Activated T-cell treated with anti-CD3 and anti-CD28 coated beads for 1 hour (primary cell): ENCODE measurements around the gene HSPA12A.
A peak's percentile ranks its signal among the peaks of the same experiment; 100 is the strongest.

Experiments
- DNase-seq: peaks from one replicate; pipeline ENCODE4 v3.0.0-alpha.2; 2020; ENCODE audit warnings: low read depth

Gene HSPA12A

DNA sequence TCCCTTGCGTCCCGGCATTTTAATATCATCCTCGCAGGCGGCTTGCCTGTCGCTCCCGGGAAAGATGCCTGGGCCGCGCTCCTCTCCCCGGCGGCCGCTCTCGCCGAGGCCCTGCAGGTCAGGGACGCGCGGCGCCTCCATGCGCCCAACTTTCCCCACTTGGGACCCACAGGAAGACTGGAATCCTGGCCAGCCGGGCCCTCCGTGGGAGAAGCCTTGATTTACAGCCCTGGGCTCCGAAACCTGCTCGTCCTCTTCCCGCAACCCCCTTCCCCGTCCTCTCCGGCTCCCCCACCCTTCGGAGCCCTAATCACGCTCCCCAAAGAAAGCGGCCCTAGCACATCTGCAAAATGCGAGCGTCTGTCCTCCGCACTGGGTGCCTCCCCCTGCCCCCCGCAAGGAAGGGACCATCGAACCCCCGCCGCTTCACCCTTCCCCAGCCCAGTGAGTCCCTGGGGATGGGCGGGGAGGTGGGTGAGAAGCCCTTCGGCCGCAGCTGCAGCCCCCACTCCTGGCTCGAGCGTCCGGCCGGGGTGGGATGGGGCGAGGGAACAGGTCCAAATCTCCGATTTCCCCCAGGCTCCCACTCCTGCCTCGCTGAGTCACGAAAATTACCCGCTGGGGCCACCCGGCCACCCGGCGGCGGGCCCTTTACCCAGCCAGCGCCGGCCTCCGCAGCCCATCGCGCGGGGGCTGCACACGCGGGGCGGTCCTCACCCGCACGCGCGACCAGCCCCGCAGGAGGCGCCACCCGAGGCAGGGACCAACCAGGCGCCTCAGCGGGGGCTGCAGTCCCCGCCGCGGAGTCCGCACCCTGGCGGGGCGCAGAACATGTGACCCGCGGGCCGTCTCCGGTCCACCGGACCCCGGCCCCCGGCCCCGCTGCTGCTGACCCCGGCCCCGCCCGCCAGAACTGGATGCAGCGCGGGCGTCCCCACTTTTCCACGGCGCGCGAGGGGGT, 695 bp downstream of the HSPA12A start:
- no peak for DNase-seq

DNA sequence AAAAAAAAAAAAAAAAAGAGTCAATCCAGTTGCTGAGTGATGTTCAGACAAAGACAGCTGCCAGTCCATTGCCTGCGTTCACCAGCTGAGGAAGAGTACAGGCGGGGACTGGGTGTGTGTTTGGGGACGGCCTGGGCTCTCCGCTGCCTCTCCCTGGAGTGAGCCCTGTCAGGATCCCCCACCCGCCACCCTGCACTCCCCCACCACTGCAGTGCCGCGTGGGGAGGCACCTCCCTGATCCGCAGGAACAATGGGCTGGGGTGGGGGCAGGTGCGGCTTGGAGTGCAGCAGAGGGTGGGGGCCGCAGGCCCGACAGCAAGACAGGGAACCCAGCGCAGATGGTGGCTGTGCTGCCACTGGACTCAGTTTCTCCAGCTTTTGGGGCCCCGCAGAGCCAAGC, 1.4 kb downstream of the HSPA12A start:
- DNase-seq, result no peak

DNA sequence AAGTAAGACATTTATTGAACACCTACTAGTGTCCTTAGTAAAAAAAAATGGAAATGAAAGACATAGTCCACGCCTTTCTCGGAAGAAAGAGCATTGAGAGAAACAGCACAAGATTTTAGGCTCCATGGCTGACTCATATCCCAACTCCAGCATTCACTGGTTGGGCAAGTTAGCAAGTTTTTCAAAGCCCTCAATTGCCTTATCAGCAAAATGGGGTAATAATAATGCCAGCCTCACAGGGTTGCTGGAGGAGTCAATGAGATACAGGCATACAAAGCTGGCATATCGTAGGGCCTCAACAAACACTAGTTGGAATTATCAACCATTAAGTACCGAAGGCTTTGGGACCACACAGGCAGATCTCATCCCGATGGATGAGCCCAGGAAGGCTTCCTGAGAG, 4.0 kb downstream of the HSPA12A start:
- no peak for DNase-seq

DNA sequence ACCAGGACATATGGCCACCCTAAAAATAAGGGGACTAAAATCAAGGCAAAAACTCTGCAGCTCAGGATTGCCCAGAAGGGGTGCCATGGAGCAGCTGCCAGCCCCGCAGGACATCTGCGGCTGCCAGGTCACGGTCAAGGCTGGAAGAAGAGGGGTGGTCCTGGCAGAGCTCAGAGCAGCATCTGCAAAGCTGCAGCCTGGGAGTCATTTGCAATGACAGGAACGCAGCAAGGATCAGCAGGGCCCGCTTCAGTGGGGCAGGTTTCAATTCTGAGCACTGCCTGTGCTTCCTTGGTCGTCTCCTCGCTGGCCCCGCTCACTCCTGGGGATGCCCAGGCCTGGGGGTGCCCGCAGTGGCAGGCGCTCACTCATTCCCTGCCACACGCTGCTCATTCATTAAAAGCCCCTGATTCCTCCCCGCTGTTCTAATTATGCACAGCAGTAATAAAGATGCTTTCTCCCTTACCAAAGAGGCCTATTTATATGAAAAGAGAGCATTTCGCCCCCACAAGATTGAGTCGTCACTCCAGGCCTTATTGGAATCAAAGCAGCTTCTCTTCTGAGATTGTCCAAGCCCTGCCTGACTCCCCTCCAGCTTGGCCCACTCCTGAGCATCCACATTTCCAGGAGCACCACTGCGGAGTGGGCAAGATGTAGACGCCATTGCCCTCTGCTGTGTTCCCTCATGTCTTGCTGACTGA, 4.6 kb downstream of the HSPA12A start:
- no peak for DNase-seq

DNA sequence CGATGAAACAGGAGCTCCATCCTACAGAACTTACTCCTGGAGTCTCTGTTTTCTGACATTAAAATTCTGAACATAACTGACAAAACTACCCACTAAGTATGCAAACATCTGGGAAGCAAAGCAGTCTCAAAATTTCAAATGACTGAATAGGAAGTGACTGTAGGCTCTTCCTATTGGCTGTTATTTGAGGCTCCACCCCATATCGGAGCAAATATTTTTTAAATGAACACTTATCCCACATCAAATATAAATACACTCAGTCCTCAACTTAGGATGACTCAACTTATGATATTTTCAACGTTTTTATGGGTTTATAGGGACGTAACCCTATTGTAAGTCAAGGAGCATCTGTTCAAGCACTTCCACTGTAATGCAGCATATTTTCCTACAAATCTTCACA, 8.8 kb downstream of the HSPA12A start:
- DNase-seq, result no peak

DNA sequence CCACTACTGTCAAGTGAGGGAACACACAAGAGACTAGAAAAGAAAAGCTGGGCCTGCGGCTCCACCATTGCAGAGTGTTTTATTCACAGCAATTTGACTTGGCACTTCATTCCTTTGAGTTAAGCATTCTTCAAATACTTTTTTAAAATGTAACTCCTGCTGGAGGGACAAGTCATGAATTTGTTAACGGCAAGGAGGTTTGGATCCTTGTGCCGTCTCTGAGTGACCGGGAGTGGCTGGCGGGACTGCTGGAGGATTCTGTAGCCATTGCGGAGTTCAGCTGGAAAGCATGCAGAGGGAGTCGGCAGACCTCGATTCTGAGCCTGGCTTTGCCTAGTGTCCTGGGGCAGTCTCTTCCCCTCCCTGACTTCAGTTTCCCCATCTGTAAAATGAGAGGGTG, 9.8 kb downstream of the HSPA12A start:
- no peak for DNase-seq

DNA sequence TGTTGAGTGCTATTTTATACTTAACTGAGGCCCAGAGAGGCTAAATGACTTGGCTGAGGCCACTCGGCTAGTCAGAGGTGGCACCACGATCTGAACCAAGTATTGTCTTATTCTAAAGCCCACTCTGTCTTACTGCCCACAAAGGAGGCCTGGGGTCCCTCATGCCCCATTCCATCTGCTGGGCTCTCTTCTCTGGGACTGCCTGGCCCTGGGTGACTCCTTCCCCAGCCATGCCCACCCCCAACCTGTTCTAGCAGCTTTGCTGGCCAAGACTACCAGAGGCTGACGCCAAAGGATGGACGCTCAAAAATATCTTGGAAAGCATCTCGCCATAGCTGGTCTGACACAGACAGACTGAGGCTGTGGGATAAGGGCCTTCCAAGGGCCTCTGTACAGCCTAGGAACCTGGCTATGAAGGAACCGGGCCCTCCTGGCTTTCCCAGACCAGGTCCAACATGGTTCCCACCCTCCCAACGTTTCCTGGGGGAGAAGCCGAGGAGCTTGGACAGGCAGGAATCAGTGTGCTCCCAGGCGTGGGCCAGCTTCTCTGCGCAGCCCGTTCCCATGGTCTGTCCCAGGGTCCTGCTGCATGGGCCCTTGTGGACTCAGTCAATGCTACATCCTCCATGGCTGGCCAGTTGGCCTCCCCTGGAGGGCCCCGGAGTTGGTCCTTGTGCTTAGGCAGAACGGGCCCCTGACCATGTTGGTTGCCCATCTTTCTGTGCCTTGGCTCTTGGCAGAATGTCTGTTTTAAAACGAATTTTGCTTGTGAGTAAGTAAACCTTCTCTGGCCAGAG, 11.7 kb downstream of the HSPA12A start:
- no peak for DNase-seq

DNA sequence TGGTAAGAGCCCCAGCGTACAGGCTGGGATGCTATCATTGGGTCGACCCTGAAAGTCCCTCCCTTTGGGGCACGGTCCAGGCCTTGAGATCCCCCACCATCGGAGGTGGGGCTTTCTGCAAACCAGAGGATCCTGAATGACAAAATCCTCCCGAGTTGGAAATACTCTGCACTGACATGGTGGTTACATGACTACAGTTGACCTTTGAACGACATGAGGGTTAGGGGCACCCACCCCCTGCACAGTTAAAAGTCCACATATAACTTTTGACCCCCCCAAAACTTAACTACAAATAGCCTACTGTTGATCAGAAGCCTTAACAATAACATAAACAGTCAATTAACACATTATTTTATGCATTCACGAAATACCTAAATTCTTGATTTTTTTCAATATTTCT, 13.1 kb downstream of the HSPA12A start:
- DNase-seq, result no peak

DNA sequence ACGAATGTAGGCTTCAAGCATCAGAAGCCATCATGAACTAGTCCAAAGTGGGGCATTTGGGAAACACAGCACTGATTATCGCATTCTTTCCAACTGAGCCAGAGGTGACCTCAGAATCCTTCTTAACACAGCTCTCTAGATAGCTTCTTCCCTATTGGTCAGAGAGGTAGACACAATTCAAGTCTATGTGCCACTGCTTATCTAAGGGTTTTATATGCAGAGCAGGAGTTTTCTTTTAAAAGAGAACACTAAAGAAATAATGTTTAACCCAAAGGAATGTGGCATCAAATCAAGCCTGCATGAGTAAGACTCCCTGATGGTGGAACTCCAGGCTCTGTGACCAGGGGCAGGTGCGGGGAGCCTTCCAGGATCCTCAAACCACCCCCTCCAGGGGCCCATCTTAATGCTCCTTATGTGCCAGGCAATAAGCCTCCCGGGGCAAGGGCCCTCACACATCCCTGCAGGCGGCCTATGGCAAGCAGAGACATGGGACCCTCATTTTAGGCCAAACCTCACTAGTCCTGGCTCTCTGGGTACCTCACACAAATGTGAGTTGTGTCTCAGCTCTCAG, 13.8 kb downstream of the HSPA12A start:
- no peak for DNase-seq

DNA sequence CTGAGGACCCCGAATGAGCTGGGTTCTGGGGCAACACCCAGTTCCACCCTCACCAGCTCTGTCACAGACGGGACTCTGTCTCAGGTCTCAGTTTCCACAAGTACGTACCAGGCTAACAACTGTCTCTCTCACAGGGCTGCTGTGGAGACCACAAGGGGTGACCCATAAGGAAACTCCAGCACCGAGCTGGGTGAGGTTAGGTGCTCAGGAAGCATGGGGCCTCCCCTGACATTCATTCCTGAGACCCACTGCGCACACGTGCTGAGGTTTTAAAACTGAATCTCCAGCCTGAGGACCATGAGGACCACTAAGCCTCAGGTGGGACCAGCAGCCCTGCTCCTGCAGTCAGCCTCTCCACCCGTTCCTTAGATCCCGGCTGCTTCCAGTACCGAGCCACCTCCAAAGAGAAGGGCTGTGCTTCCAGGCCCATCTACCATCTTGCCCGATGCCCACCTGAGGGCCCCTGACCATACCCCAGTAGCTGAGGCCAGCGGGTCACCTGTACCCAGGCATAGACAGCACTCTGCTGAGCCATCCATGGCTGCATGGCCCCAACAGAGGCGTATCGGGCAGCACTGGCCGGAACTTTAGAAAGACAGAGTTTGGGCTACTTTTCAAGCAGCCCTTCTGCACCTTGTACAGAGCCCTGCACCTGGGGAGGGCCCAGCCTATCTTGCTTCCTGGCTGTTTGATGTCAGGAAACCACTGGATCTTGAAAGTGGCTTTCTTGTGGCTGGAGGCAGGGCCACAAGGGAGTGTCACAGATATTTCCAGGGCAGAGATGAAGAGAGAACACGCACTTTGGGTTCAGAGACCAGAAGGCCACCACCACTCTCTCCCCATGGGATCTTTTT, 18.7 kb downstream of the HSPA12A start:
- peak; percentile 16 for DNase-seq

DNA sequence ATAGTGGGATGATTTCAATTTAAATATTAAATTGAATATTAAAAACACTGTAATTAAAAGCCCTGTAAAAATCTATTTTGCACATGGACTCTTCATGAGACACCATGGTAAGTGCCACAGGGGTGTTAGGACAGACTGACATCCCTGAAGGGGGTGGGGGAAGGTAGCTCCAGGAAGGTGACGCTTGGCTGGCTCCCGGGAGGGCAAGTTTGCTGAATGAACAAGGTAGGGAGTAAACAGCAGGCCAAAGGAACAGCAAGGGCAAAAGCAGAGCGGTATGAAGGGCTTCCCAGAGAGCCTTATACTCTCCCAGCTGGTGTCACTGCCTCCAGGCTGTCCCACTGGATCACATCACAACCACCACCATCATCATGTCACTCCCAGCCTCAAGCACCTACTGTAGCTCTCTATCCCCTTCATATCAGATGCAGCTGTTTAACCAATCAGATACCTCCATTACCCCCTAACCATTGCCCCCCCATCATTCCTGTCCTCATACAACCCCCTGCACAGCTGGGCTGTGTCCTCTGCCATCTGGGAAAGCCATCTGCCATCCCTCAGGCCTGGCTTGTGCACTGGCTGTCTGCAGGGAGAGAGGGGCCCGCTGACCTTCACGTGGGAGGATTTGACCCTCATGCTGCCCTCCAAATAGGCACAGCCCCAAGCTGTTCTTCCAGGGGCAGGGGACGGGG, 19.5 kb downstream of the HSPA12A start:
- DNase-seq, result no peak

DNA sequence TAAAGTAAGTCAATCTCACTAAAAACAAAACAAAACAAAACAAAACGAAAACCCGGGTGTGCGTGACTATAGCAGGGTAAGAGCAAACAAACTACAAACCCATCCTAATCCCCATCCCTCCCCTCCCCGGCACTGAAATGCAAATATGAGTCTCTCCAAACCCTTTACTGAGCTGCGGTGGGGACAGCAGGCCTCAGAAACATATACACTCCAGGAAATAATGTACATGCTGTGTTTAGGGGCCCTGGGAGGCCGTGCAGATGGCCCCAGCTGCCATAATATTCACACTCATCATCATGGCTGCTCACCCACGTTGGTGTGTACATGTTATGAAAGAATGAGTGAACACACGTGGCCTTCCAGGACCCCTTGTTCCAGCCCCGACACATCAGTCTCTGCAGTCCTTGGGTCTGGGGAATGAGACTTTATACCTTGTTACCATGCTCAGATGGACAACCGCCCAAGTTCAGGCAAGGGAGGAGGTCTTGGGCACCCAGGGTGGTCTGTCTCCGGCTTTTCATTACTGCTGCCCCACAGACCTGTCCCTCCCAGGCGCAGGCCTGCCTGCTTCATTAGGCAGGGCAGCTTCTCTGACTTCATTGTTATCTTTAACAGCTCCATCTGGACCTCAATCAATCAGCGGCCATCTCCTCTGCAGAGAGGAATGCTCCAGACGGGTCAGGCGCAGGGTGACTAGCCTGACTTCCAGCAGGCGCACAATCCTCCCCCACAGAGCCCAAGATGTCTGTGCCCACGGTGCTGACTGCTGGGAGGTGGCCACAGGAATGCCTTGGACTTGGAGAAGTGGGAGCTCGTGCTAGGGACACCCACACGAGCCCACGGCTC, 20.6 kb downstream of the HSPA12A start:
- DNase-seq, result no peak

DNA sequence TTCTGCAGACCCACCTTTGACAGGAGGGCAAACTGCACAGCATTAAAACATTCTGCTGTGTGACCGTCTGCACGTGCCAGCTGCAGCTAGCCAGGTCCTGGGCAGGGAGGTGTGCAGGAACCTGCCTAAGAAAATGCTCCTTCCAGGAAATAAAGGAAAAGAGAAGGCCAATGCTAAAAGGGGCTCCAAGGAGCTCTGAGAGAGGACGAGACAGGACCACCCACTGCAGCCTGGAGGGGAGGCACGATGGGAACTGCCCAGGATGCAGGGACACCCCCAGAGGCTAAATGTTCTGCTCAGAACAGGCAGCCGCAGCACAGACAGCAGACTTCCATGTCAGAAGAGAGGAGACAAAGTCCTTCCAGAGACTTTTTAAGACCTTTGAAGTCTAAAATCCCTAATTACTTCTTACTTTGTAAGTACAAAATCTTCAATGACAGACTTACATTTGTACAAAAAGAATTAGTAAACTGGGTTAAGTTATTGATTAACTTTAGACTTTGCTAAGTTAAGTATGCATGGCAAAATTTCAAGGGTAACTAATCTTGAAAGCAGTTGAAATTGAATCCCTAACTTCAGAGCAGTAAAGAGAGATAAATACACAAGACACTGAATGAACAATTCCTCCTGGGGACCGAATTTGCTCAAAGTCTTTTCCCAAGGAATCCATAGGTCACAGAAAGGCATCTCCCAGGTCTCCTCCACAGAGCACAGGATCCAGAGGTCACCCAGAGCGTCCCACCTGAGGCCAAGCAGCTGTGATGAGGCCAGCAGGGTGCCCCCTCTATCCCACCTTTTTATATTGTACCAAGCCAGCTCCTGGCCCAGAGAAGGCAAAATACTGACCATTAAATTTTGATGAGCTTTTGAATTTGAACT, 21.5 kb downstream of the HSPA12A start:
- no peak for DNase-seq

DNA sequence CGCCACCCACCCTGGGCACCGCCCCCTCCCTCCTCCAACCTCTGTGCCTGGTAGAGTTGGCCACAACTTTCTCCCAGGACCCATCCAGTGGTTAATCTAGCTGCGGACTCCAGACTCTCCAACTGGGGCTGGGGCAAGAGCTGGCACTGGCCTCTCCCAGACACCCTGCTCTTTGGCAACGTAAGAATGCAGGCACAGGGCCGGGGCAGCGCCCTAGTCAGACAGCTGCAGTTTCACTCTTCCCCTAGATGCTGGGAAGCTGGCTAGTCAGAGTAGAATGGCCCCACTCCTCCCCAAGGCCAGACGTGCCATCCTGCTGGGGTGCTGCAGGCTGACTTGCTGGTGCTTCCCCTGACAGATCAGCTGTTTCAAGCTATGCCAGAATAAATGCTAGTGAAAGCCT, 22.1 kb downstream of the HSPA12A start:
- DNase-seq, result no peak

DNA sequence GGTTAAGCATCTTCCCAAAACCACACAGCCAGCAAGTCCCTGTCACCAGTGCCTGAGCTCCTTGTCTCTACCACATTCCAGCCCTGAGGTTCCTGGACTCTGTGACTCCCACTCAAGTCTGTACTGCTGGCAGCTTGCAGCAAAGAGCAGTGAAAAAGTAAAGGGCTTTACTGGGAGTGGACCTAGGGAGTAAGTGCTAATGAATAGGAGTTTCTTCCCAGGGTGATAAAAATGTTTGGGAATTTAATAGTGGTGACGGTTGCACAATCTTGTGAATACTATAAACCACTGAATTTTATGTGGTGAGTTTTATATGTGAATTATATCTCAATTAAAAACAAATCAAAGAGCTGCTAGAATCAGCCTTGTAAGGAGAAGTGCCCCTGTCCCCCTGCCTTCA, 22.6 kb downstream of the HSPA12A start:
- DNase-seq, result no peak

DNA sequence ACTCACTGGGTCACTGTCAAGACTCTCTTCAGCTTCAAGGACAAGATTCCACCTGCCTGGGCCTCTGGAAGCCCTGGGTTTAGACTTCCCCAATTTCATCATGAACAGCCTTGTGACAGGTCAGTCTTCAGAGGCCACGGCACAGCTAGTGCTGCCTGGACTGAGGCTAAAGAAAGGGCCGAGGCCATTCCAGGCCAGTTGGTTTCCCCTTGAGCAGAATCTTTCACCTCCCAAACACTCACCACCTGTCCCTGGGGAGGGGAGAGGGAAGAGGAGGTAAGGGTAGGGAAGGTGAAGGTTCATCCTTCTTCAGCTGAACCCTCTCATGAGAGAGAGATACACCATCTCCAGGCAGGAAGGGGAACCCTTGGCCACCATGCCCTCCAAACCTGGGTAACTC, 24.3 kb downstream of the HSPA12A start:
- no peak for DNase-seq

DNA sequence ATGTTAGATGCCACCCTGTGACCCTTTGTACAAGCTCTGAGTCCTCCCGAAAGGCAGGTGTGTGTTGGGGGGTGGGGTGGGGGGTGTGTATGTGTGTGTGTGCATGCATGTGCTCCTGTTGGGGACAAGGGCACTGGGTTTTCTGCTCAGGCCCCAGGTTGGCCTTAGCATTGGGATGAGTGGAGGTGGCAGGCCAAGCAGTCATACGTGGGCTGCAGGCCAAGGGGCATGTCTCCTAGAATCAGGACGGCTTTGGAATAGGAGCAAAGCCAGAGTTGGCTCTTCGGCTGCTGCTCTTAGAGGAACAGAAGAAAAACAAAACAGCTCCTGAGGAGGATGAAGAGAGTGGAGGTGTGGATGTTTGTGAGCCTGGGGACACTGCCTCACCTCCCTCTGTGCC, 26.0 kb downstream of the HSPA12A start:
- DNase-seq, result no peak

DNA sequence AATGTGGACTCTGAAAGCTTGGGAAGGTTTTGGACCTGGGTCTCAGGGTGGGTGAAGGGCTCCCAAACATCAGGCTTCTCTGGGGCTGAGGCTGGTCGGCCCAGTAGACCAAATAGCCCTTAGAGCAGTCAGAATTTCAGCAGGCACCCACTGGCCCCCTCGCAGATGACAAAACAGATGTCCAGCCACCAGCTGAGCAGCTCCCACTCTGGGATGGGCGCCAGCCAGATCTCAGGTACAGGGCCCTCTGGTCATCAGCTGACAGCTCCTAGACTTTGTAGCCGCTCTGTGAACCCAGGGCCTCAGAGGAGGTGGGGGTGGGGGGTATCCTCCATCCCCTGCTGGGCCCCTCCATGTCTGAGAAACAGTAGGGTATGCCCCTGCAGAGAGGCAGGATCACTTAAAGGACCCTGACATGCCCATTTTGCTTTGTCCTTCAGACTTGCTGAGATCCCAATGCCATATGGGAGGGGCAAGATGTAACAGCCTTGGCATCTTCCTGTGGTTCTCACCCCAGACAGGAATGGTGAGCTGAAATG, 26.5 kb downstream of the HSPA12A start:
- DNase-seq, result no peak
